ENCODE data around the gene ZNF423.

DNA sequence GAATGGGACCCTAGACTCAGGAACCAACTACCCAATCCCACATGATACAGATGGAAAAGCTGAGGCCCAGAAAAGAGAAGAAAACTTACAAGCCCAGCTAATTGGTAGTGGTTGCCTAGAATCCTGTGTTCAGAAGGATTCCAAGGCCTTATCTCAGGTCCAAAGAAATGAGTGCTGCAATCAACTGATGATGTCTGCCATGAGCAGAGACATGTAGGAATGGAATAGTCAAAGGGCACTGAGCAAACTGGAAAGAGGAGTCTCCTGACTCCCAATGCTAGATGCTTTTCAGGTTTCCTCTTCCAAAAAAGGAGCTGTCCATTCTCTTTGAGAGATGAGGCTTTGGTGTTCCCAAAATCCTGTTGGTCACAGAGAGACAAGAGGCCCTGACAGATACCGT, 210.6 kb downstream of the ZNF423 start:
- TF ChIP-seq, protein P1, sequence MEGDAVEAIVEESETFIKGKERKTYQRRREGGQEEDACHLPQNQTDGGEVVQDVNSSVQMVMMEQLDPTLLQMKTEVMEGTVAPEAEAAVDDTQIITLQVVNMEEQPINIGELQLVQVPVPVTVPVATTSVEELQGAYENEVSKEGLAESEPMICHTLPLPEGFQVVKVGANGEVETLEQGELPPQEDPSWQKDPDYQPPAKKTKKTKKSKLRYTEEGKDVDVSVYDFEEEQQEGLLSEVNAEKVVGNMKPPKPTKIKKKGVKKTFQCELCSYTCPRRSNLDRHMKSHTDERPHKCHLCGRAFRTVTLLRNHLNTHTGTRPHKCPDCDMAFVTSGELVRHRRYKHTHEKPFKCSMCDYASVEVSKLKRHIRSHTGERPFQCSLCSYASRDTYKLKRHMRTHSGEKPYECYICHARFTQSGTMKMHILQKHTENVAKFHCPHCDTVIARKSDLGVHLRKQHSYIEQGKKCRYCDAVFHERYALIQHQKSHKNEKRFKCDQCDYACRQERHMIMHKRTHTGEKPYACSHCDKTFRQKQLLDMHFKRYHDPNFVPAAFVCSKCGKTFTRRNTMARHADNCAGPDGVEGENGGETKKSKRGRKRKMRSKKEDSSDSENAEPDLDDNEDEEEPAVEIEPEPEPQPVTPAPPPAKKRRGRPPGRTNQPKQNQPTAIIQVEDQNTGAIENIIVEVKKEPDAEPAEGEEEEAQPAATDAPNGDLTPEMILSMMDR (IDR thresholded peaks at IDR 0.05; ENCODE audit: low read length) = no peak
- TF ChIP-seq EZH2 (IDR thresholded peaks at IDR 0.05; ENCODE audit: borderline replicate concordance, low read length) = no peak
